IgD-negative memory B cell (primary cell): ENCODE results near the gene UFSP2. TPM values are rescaled to one million over a fixed set of nuclear protein-coding genes. Genes with fewer than 3 reads are reported as not detected.
A peak's percentile ranks its signal among the peaks of the same experiment; 100 is the strongest.

Experiments
- H3K27ac Mint-ChIP-seq, 3 donors: one replicate each; pipeline ENCODE4 v1.8.0; 2020 to 2022; ENCODE audit warnings: mild to moderate bottlenecking in 3 of 3, mixed read lengths in 3 of 3, moderate library complexity in 1 of 3
- H3K27me3 Mint-ChIP-seq: one replicate; pipeline ENCODE4 v1.8.0; 2021; ENCODE audit warnings: mixed read lengths
- H3K36me3 Mint-ChIP-seq: one replicate; pipeline ENCODE4 v1.8.0; 2020; ENCODE audit warnings: mild to moderate bottlenecking, mixed read lengths
- H3K4me1 Mint-ChIP-seq, 3 donors: one replicate each; pipeline ENCODE4 v1.8.0; 2020 to 2022; ENCODE audit warnings: mixed read lengths in 3 of 3, mild to moderate bottlenecking in 1 of 3
- H3K4me3 Mint-ChIP-seq, 4 donors: one replicate each; pipeline ENCODE4 v1.8.0; 2020 to 2022; ENCODE audit warnings: mild to moderate bottlenecking in 4 of 4, mixed read lengths in 4 of 4, moderate library complexity in 3 of 4
- H3K9me3 Mint-ChIP-seq, 3 donors: one replicate each; pipeline ENCODE4 v1.8.0; 2020 to 2021; ENCODE audit warnings: mixed read lengths in 3 of 3, mild to moderate bottlenecking in 1 of 3
- polyA plus RNA-seq: library from polyadenylated mRNA; unstranded; fragments of 300-500 nt; fragmentation: Illumina TruSeq; gene quantifications from one replicate; pipeline ENCODE4 v1.2.3, GENCODE V29; 2021

The UFSP2 gene
- polyA plus RNA-seq, 1 donor from 2014 or later: 29.2 TPM

GRCh38 chr4:185405296-185405999 lies 20.3 kb downstream of the UFSP2 start:
- Mint-ChIP-seq H3K4me3 (no peak overlapping the region), H3K36me3 (peaks cover 19% of the 10 kb centered on the region), H3K27ac (peak overlapping the region in 1 of 3 donors; percentile 64), H3K27me3 (no peaks in the 10 kb centered on the region), H3K9me3 (no peaks in the 10 kb centered on the region), H3K4me1 (peaks cover 3 to 7% (median 6%) of the 10 kb centered on the region in 3 donors)

GRCh38 chr4:185404031-185404430 lies 21.7 kb downstream of the UFSP2 start:
- Mint-ChIP-seq H3K4me1 (peaks cover 4 to 7% (median 6%) of the 10 kb centered on the region in 3 donors), H3K4me3 (no peak overlapping the region)

GRCh38 chr4:185399466-185399865 lies 26.3 kb downstream of the UFSP2 start:
- Mint-ChIP-seq H3K9me3 (no peaks in the 10 kb centered on the region), H3K27ac (peak overlapping the region in 1 of 3 donors; percentile 98), H3K4me1 (peaks cover 22 to 27% (median 25%) of the 10 kb centered on the region in 3 donors), H3K27me3 (no peaks in the 10 kb centered on the region), H3K36me3 (peaks cover 6% of the 10 kb centered on the region), H3K4me3 (peak overlapping the region in 1 of 4 donors; percentile 98)

More at GRCh38 chr4:185404031-185404430, 21.7 kb downstream of the UFSP2 start:
- Mint-ChIP-seq H3K36me3 (peaks cover 16% of the 10 kb centered on the region), H3K9me3 (no peaks in the 10 kb centered on the region), H3K27me3 (no peaks in the 10 kb centered on the region), H3K27ac (no peak overlapping the region)

- H3K27me3 Mint-ChIP-seq: no peaks in the 10 kb centered on the region
- peak overlapping the region in 2 of 3 donors; percentile 31 to 98 for H3K27ac Mint-ChIP-seq
- peaks cover 25 to 32% (median 27%) of the 10 kb centered on the region in 3 donors for H3K4me1 Mint-ChIP-seq
- no peaks in the 10 kb centered on the region for H3K9me3 Mint-ChIP-seq
- H3K36me3 Mint-ChIP-seq: peaks cover 4% of the 10 kb centered on the region
- peak overlapping the region in 2 of 4 donors; percentile 39 to 98 for H3K4me3 Mint-ChIP-seq
Observed at GRCh38 chr4:185398618-185399017, 27.1 kb downstream of the UFSP2 start.

GRCh38 chr4:185396724-185397385 lies 28.9 kb downstream of the UFSP2 start, which contains the start of gene ANKRD37:
ANKRD37 (plus strand) TSS chr4:185396841; CDS start chr4:185396924, 83 bp downstream.
- Mint-ChIP-seq H3K4me3 (peak within 1 kb of the TSS; percentile 95 to 98 (median 96)), H3K9me3 (no peaks in the 10 kb centered on the region), H3K4me1 (peaks cover 35 to 42% (median 38%) of the 10 kb centered on the region in 3 donors)

GRCh38 chr4:185395956-185396723 lies 29.6 kb downstream of the UFSP2 start:
- Mint-ChIP-seq H3K36me3 (peaks cover 3% of the 10 kb centered on the region), H3K9me3 (no peaks in the 10 kb centered on the region), H3K4me1 (peaks cover 38 to 42% (median 42%) of the 10 kb centered on the region in 3 donors), H3K27ac (peak overlapping the region; percentile 94 to 98 (median 98)), H3K4me3 (peak overlapping the region; percentile 95 to 98 (median 96)), H3K27me3 (no peaks in the 10 kb centered on the region)

More at GRCh38 chr4:185396724-185397385, 28.9 kb downstream of the UFSP2 start, which contains the start of gene ANKRD37:
- Mint-ChIP-seq H3K27me3 (no peaks in the 10 kb centered on the region), H3K36me3 (peaks cover 4% of the 10 kb centered on the region), H3K27ac (peak within 1 kb of the TSS; percentile 94 to 98 (median 98))

GRCh38 chr4:185395238-185395955 lies 30.4 kb downstream of the UFSP2 start, which contains the start of gene LRP2BP:
LRP2BP (minus strand) TSS chr4:185395924; CDS start chr4:185378186, 17,738 bp downstream.
- Mint-ChIP-seq H3K36me3 (no peaks in the 10 kb centered on the region), H3K27ac (peak within 1 kb of the TSS; percentile 94 to 98 (median 98)), H3K4me1 (peaks cover 38 to 44% (median 42%) of the 10 kb centered on the region in 3 donors)

GRCh38 chr4:185394568-185395237 lies 31.1 kb downstream of the UFSP2 start:
- Mint-ChIP-seq H3K9me3 (no peaks in the 10 kb centered on the region), H3K27ac (peak overlapping the region; percentile 74 to 98 (median 94)), H3K4me1 (peaks cover 39 to 44% (median 42%) of the 10 kb centered on the region in 3 donors), H3K4me3 (peak overlapping the region; percentile 95 to 98 (median 96)), H3K27me3 (no peaks in the 10 kb centered on the region), H3K36me3 (no peaks in the 10 kb centered on the region)

More at GRCh38 chr4:185395238-185395955, 30.4 kb downstream of the UFSP2 start, which contains the start of gene LRP2BP:
- no peaks in the 10 kb centered on the region for H3K9me3 Mint-ChIP-seq
- peak within 1 kb of the TSS; percentile 95 to 98 (median 96) for H3K4me3 Mint-ChIP-seq
- H3K27me3 Mint-ChIP-seq: no peaks in the 10 kb centered on the region

- Mint-ChIP-seq H3K27ac (peak overlapping the region in 2 of 3 donors; percentile 16 to 34), H3K27me3 (no peaks in the 10 kb centered on the region), H3K4me3 (peak overlapping the region in 1 of 4 donors; percentile 52), H3K9me3 (no peaks in the 10 kb centered on the region), H3K4me1 (peaks cover 26 to 30% (median 29%) of the 10 kb centered on the region in 3 donors), H3K36me3 (peaks cover 2% of the 10 kb centered on the region)
Observed at GRCh38 chr4:185392156-185392555, 33.6 kb downstream of the UFSP2 start.

GRCh38 chr4:185390941-185391340 lies 34.8 kb downstream of the UFSP2 start:
- H3K4me3 Mint-ChIP-seq: peak overlapping the region in 1 of 4 donors; percentile 52
- H3K27me3 Mint-ChIP-seq: no peaks in the 10 kb centered on the region
- H3K36me3 Mint-ChIP-seq: peaks cover 2% of the 10 kb centered on the region
- H3K27ac Mint-ChIP-seq: no peak overlapping the region
- peaks cover 23 to 30% (median 28%) of the 10 kb centered on the region in 3 donors for H3K4me1 Mint-ChIP-seq
- no peaks in the 10 kb centered on the region for H3K9me3 Mint-ChIP-seq

- peaks cover 2% of the 10 kb centered on the region for H3K36me3 Mint-ChIP-seq
- H3K4me3 Mint-ChIP-seq: no peak overlapping the region
- H3K4me1 Mint-ChIP-seq: peaks cover 4 to 20% (median 9%) of the 10 kb centered on the region in 3 donors
- no peaks in the 10 kb centered on the region for H3K9me3 Mint-ChIP-seq
- H3K27ac Mint-ChIP-seq: peak overlapping the region in 1 of 3 donors; percentile 12
- H3K27me3 Mint-ChIP-seq: no peaks in the 10 kb centered on the region
Observed at GRCh38 chr4:185387957-185388356, 37.8 kb downstream of the UFSP2 start.

- H3K36me3 Mint-ChIP-seq: peaks cover 2% of the 10 kb centered on the region
- H3K4me3 Mint-ChIP-seq: no peak overlapping the region
- H3K9me3 Mint-ChIP-seq: peaks cover 0 to 12% (median 0%) of the 10 kb centered on the region in 3 donors
- peaks cover 0 to 4% (median 1%) of the 10 kb centered on the region in 3 donors for H3K4me1 Mint-ChIP-seq
- H3K27me3 Mint-ChIP-seq: no peaks in the 10 kb centered on the region
- peak overlapping the region in 2 of 3 donors; percentile 49 to 65 for H3K27ac Mint-ChIP-seq
Observed at GRCh38 chr4:185384930-185385331, 40.8 kb downstream of the UFSP2 start.

GRCh38 chr4:185384061-185384460 lies 41.7 kb downstream of the UFSP2 start:
- H3K27ac Mint-ChIP-seq: no peak overlapping the region
- no peaks in the 10 kb centered on the region for H3K27me3 Mint-ChIP-seq

More at GRCh38 chr4:185384061-185384460, 41.7 kb downstream of the UFSP2 start:
- H3K9me3 Mint-ChIP-seq: peaks cover 0 to 12% (median 0%) of the 10 kb centered on the region in 3 donors
- H3K4me3 Mint-ChIP-seq: no peak overlapping the region
- H3K36me3 Mint-ChIP-seq: peaks cover 2% of the 10 kb centered on the region
- peaks cover 0 to 4% (median 0%) of the 10 kb centered on the region in 3 donors for H3K4me1 Mint-ChIP-seq
